ELF-1 (cell line): ENCODE measurements around the gene XYLT1.
"Not testable (repeated sequence)": the region's sequence is repeated elsewhere in the genome, so short reads cannot be mapped to it uniquely, and the experiment has no call there.

Source experiments
- DNase-seq: peaks from one replicate; pipeline ENCODE4 v3.0.0-alpha.2; 2016; ENCODE audit warnings: low read depth, low spot score

The XYLT1 gene

GRCh38 chr16:17335406-17335805 is 135.4 kb downstream of the XYLT1 start:
- DNase-seq, result not testable (repeated sequence)

DNA sequence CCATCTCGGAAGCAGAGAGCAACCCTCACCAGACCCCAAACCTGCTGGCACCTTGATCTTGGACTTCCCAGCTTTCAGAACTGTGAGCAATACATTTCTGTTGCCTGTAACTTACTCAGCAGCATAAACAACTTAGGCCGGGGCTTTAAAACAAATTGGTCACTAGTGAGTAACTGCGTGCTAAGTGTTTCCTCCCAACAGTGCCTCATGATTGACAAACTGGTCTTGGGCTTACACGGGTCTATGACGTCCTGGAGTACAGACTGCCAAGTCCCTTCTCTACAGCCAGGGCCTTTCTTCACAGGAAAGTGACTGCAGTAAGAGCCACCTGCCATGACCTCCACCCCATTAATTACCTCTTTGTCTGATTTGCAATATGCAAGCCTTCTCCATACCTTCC is 136.7 kb downstream of the XYLT1 start:
- DNase-seq, result no peak

DNA sequence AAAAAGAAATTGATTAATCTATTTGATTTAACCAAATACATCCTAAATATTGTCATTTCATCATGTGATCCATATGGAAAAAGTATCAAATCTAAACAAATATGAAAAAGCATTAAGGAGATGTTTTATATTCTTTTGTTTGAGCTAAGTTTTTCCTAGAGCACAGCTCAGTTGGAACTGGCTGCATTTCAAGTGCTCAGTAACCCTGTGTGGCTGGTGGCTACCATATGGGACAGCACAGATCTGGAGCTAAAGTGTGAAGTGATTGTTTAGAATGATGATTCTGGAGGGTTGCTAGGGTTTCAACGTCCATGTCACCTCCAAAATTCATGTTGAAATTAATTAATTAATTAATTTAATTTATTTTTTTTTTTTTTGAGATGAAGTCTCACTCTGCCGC is 137.5 kb downstream of the XYLT1 start:
- DNase-seq, result no peak

GRCh38 chr16:17331991-17332390 is 138.8 kb downstream of the XYLT1 start:
- DNase-seq, result no peak

DNA sequence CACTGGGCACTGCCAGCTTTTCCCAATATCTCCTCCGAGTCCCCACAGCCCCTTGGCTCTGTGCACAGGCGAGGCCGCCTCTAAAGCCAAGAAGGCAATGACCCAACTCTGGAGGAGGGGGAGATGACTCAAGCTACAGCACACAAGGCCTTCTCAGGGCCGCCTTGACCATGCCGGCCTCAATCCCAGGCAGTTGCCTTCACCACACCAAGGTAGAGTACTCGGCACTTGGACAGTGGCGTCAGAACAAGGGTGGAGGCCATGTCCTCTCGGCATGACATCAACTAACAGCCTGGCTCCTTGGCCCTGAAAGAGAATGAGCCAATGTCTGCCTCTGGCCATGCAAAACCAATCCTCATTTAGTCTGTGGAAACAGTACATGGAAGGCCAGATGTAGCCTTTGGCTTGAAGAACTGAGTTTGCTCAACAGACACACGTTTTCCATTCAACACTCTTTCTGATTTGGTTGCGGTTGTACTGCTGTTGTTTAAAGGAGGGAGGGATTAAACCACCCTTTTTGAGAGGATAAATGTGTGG is 139.6 kb downstream of the XYLT1 start:
- no peak for DNase-seq

- peak; percentile 33 for DNase-seq
These were observed 140.7 kb downstream of the XYLT1 start for GRCh38 chr16:17330044-17330443.

DNA sequence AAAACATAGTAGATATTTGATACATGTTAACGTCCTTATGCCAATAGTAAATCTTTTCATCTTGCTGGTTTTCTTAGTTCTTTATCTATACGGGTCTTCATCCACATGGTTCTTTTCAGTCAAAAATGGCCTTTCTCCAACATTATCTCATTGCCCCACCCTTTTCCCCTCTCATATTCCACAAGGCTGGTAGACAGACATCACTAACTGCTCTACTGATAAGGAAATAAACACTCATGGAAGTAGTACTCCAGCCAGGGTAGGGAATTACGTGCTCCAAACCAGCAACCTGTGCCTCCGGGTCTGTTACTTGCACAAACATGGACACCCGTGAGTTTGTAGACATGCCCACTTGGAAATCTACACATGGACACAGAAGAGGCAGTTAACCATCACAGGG is 141.4 kb downstream of the XYLT1 start:
- DNase-seq, result no peak

- no peak for DNase-seq
These were observed 141.8 kb downstream of the XYLT1 start for GRCh38 chr16:17328932-17329331.

DNA sequence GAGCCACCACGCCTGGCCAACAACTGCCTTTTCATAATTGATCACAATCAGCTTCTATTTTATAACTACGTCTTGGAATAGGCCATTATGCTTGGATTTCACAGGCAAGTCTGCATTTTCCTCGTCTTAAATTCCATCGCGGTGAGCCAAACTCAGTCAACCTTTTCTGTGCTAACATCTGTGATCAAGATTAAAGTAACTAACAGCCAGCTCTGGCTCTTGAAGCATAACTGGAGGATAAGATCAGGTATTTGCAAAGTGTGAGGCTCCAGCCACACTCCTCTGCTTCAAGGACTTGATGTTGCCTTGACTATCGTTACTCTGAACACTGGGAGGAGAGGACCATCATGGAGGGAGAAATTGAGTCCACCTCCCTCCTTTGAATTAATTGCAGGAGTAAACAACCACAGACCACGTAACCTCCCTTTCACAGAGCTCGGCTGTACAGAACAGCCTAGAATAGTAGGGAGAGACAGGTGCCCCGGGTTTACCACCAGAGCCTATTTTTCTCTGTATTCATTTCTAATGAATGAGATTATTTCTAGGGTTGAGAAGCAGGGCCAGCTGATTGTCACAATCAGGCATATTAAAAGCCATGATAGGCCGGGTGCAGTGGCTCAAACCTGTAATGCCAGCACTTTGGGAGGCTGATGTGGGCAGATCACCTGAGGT is 143.0 kb downstream of the XYLT1 start:
- no peak for DNase-seq

- DNase-seq, result no peak
These were observed 145.2 kb downstream of the XYLT1 start for GRCh38 chr16:17325476-17326143.

- DNase-seq, result no peak
These were observed 146.3 kb downstream of the XYLT1 start for GRCh38 chr16:17324451-17324850.

DNA sequence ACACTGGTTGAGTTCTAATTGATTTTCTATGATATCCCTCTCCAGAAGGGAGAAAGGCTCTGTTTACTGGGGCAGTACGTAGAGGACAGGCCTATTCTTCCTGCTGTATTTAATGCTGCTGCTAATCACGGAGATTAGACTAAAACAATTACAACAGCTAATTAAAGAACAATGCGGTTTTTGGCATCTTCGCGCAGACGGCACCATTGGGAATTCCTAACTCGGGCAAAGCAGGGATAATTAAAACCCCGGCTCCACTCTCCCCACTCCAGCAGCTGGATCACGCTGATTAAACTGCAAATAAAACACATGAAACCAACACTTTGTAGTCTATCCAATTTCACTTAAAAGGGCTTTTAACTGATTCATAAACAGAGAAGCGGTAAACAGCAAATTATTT is 147.6 kb downstream of the XYLT1 start:
- no peak for DNase-seq

DNA sequence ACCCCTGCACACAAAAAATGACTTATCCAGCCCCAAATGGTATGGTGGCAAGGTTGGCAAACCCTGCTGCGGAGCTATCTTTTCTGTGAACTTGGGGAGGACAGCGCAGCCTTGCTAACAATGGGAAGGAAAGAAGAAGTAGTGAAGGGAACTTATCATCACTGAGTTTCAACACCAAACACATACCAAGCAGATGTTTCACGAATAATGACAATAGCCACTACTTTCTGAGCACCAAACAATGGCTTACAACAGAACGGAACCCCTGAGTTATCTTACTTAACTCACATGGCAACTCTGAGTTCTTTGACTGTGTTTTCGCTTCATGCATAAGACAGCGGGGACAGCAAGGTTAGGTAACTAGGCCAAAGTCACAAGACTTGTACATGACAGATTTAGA is 148.9 kb downstream of the XYLT1 start:
- DNase-seq, result no peak

DNA sequence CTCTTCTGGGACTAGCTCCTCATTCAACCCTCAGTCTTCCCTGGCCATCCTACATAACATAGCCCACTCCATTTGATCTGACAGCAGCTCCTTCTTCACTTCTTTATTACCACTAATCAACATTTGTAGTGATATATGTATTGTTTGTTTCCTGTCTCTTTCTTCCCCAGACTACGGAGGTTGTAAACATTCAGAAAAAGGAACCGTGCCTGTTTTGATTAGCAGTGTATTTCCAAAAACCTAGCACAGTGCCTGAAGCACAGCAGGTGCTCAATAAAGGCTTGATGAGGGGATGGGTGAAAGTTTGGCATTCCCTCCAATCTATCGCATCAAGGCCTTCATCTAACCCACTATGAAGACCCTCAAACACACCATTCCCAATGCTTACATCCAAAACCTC is 150.8 kb downstream of the XYLT1 start:
- DNase-seq, result no peak

DNA sequence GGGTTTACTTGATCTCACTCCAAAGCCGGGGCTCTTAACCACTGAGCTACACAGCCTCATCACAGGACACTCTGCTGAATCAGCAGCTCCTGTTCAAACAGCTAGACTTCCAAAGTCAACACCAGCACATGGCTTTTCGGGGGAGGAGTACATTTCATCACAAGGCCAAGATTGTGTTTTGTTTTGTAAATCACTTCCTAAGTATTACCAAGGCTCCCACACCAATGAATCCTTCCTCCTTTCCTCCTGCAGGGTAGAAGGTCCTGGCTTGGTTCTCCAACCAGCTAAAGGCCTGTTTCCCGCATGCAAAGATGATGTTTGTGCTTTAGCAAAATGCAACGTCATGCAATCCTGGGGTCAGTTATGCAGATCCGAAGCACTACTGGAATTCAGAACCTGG is 152.5 kb downstream of the XYLT1 start:
- no peak for DNase-seq

- DNase-seq, result no peak
These were observed 154.8 kb downstream of the XYLT1 start for GRCh38 chr16:17316005-17316404.

DNA sequence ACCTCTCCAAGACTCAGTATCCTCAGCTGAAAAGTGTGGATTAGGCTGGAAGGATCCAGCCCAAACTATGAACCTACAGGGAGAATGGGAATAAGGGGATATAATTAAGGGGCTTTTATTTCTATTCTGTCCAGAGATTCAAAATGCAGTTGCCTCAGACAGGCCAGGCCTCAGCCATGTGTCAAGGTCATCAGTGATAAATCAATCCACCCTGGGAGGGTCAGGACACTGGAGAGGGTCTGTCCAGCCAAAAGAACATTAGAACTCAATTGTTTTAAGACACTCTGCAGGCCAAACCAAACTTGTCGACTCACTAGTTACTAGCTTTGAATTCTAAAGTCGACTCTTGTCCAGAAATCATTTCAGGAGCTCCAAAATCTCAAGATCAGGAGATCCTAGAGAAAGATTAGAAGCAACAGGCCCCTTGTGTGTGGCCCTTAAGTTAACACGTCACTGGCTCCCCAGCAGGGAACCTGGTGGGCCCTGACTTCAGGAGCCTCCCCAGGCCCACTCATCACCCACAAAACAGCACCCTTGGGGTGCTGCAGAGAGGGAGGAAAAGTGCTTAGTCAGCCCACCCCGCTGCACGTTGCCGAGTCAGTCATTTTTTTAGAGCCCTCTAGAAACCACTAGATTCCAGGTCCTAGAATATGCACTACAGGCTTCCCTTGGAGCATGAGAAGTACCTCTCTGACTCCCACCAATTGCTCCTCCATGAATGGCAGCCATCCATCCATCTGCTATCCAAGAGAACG is 156.8 kb downstream of the XYLT1 start:
- no peak for DNase-seq

- no peak for DNase-seq
These were observed 157.6 kb downstream of the XYLT1 start for GRCh38 chr16:17313085-17313611.

- no peak for DNase-seq
These were observed 158.6 kb downstream of the XYLT1 start for GRCh38 chr16:17312094-17312710.

- no peak for DNase-seq
These were observed 159.2 kb downstream of the XYLT1 start for GRCh38 chr16:17311333-17312093.

DNA sequence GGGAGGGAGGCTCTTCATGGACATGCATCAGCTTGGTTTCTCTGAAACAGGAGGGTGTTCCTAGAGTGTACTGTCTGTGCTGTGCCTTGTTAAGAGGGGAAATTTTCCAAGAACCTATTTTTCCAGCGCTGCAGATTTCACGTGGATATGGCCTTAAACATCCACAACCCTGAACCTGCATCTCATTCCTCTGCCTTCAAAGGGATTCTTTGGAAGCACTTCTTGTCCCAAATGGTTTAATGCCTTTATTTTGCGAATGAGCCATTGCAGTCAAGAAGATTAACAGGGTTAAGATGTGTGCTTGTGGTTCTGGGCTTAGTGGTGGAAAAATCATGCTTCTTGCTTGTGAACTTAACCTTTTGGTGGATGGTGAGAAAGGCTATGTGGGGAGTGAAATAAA is 161.2 kb downstream of the XYLT1 start:
- no peak for DNase-seq
